Measurements from ENCODE around the gene THBS4. TPM values are rescaled to one million over a fixed set of nuclear protein-coding genes. Genes with fewer than 3 reads are reported as not detected.

Gene THBS4
- total and polyA plus RNA-seq, 2 donors from 2014 or later = 1.4 to 1.8 TPM

GRCh38 chr5:80127116-80127552 is 92.0 kb downstream of the THBS4 start:
- no peak overlapping the region for H3K9ac ChIP-seq (ENCODE audit: low read length in 3 of 3)
- no peaks in the 10 kb centered on the region for H3K36me3 ChIP-seq (ENCODE audit: control insufficient read depth in 2 of 3, insufficient read depth in 3 of 3, low read length in 3 of 3)
- no peak for TF ChIP-seq CTCF (IDR thresholded peaks at IDR 0.05; ENCODE audit: borderline replicate concordance, extremely low read depth, insufficient read depth)
- peaks cover 0 to 4% (median 0%) of the 10 kb centered on the region in 3 donors for H3K4me1 ChIP-seq (ENCODE audit: control insufficient read depth in 2 of 3, insufficient read depth in 2 of 3, low read depth in 1 of 3, low read length in 3 of 3)
- no peak for DNase-seq
- no peak overlapping the region for H3K27ac ChIP-seq (ENCODE audit: low read depth in 2 of 2, low read length in 2 of 2)
- intact Hi-C loops (cut with DNase I) = no loop called here
- no peak overlapping the region for H3K4me3 ChIP-seq (ENCODE audit: low read length in 3 of 3)
- no peaks in the 10 kb centered on the region for H3K27me3 ChIP-seq (ENCODE audit: control insufficient read depth, insufficient read depth, low read length)
- H3K9me3 ChIP-seq (ENCODE audit: control insufficient read depth in 2 of 3, insufficient read depth in 1 of 3, low read length in 3 of 3) = no peaks in the 10 kb centered on the region
- no peak for FAIRE-seq

GRCh38 chr5:80128141-80128540 is 93.0 kb downstream of the THBS4 start:
- Histone ChIP-seq H3K9ac (ENCODE audit: low read length in 3 of 3) (no peak overlapping the region), H3K4me1 (ENCODE audit: control insufficient read depth in 2 of 3, insufficient read depth in 2 of 3, low read depth in 1 of 3, low read length in 3 of 3) (peaks cover 0 to 4% (median 0%) of the 10 kb centered on the region in 3 donors), H3K4me3 (ENCODE audit: low read length in 3 of 3) (no peak overlapping the region), H3K27ac (ENCODE audit: low read depth in 2 of 2, low read length in 2 of 2) (no peak overlapping the region), H3K36me3 (ENCODE audit: control insufficient read depth in 2 of 3, insufficient read depth in 3 of 3, low read length in 3 of 3) (no peaks in the 10 kb centered on the region), H3K9me3 (ENCODE audit: control insufficient read depth in 2 of 3, insufficient read depth in 1 of 3, low read length in 3 of 3) (no peaks in the 10 kb centered on the region), H3K27me3 (ENCODE audit: control insufficient read depth, insufficient read depth, low read length) (no peaks in the 10 kb centered on the region)
- DNase-seq (peak in 4 of 5 donors; percentile 55 to 81 (median 68)), FAIRE-seq (no peak)
- intact Hi-C loops (cut with DNase I) = no loop called here
- TF ChIP-seq CTCF (IDR thresholded peaks at IDR 0.05; ENCODE audit: borderline replicate concordance, extremely low read depth, insufficient read depth) = no peak

GRCh38 chr5:80129146-80129545 is 94.0 kb downstream of the THBS4 start:
- H3K9me3 ChIP-seq (ENCODE audit: control insufficient read depth in 2 of 3, insufficient read depth in 1 of 3, low read length in 3 of 3) = no peaks in the 10 kb centered on the region
- no peak overlapping the region for H3K4me3 ChIP-seq (ENCODE audit: low read length in 3 of 3)
- no peak for TF ChIP-seq CTCF (IDR thresholded peaks at IDR 0.05; ENCODE audit: borderline replicate concordance, extremely low read depth, insufficient read depth)
- no peak overlapping the region for H3K27ac ChIP-seq (ENCODE audit: low read depth in 2 of 2, low read length in 2 of 2)
- H3K27me3 ChIP-seq (ENCODE audit: control insufficient read depth, insufficient read depth, low read length) = no peaks in the 10 kb centered on the region
- H3K4me1 ChIP-seq (ENCODE audit: control insufficient read depth in 2 of 3, insufficient read depth in 2 of 3, low read depth in 1 of 3, low read length in 3 of 3) = peaks cover 0 to 4% (median 0%) of the 10 kb centered on the region in 3 donors
- intact Hi-C loops (cut with DNase I) = no loop called here
- H3K9ac ChIP-seq (ENCODE audit: low read length in 3 of 3) = no peak overlapping the region
- FAIRE-seq (no peak), DNase-seq (no peak)
- H3K36me3 ChIP-seq (ENCODE audit: control insufficient read depth in 2 of 3, insufficient read depth in 3 of 3, low read length in 3 of 3) = no peaks in the 10 kb centered on the region

Other genes starting within 250 kb of the THBS4 start
- gene MTX3, start 44.1 kb upstream of the THBS4 start, total RNA-seq = 18.7 TPM
- gene MTX3, start 44.1 kb upstream of the THBS4 start, polyA plus RNA-seq (ENCODE audit: insufficient read depth, low read depth, low replicate concordance) = 6.1 TPM
- 23.8 TPM for gene SERINC5, start 220.7 kb downstream of the THBS4 start, total RNA-seq
- 3.9 TPM for gene SERINC5, start 220.7 kb downstream of the THBS4 start, polyA plus RNA-seq (ENCODE audit: insufficient read depth, low read depth, low replicate concordance)